ENCODE results near the gene GGT6.
A peak's percentile ranks its signal among the peaks of the same experiment; 100 is the strongest.

Gene GGT6

DNA sequence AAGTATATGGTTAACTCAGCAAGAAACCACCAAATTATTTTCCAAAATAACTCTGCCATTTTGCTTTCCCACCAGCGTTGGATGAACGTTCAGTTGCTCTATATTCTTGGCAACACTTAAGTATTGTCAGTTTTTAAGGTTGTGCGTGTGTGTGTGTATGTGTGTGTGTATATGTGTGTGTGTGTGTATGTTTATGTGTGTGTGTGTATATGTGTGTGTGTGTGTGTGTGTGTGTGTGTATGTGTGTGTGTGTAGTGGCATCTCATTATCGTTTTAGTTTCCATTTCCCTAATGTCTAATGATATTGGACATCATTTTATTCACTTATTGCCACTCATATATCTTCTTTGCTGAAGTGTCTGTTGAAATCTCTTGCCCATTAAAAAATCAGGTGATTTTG, 12.7 kb upstream of the GGT6 start:
- no peak for DNase-seq

DNA sequence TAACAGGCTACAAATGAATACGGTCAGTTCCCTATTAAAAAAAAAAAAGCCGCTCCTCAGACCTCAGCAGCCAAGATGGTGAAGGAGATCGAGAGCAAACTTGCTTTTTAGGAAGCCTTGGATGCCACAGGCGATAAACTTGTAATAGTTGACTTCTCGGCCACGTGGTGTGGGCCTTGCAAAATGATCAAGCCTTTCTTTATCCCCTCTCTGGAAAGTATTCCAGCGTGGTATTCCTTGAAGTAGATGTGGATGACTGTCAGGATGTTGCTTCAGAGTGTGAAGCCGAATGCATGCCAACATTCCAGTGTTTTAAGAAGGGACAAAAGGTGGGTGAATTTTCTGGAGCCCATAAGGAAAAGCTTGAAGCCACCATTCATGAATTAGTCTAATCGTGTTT, 11.8 kb upstream of the GGT6 start:
- DNase-seq = no peak

DNA sequence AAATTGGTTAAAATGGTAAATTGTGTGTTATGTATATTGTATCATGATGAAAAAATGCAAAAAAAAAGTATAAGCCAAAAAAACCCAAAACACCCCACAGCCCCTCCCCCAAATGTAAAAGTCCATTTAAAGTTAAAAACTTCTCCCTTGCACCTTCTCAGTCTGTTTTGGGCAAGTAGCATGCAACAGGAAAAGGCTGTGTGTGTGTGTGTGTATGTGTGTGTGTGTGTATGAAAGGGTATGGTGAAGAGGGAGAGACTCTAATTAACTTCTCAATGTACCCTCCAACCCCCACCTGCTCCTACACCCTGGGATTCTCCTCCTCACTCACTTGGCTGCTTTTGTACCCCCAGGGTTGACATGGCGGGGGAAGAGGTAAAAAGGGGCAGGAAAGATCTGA, 9.2 kb upstream of the GGT6 start:
- no peak for DNase-seq

- DNase-seq = no peak
Measured at GRCh38 chr17:4566785-4567184, 6.4 kb upstream of the GGT6 start.

- DNase-seq = peak; percentile 53
Measured at GRCh38 chr17:4565209-4566141, 5.1 kb upstream of the GGT6 start.

- DNase-seq = no peak
Measured at GRCh38 chr17:4562015-4562969, 1.9 kb upstream of the GGT6 start.

DNA sequence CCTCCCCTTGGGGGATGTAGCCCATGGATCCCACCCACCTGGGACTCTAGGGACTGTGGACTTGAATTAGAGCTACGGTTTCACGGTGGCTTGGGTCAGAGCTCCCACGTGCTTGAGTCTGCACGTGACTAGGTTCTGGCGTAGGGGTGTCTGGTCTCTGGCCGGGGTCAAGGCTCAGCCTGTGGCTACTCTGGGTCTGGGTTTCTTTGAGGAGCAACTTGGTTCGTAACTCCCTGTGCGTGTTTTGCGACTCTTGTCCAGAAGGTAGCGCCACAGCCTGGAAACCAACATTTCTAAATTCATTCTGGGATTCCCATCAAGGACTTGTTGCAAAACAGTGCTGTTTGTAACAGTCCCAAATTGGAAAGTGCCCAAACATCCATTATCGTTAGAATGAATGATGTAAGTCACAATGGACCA, 470 bp upstream of the GGT6 start:
- no peak for DNase-seq

GRCh38 chr17:4559966-4560365, 411 bp downstream of the GGT6 start:
- no peak for DNase-seq

GRCh38 chr17:4559139-4559791, 1.1 kb downstream of the GGT6 start:
- no peak for DNase-seq

DNA sequence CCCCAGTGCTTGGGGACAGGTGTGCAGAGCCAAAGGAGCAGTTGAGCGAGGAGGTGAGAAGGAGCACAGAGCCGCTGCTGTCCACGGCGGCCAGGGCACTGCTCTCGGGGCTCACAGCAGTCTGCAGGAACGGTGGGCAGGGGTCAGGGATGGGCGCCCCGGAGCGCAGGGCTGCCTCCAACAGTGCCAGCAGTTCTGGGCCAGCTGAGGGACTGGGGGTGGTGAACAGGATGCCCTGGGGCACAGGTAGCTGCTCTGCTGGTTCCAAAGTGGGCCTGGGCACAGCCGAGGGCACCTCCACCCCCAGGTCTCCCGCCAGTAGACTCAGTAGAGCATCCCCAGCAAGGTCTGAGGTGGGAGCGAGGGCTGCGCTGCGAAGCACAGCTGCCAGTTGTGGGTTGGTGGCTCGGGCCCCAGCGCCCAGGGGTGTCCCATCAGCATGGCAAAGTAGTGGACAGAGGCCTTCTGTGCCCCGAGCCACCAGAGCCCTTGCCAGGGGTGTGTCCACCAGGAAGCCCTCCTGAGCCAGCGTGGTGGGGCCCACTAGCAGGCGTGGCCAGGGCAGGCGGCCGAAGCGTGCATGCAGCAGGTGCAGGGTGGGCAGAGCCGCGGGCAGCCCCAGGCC, 1.9 kb downstream of the GGT6 start:
- no peak for DNase-seq

- DNase-seq = no peak
Measured at GRCh38 chr17:4557626-4558346, 2.6 kb downstream of the GGT6 start.

GRCh38 chr17:4556996-4557395, 3.4 kb downstream of the GGT6 start:
- no peak for DNase-seq

DNA sequence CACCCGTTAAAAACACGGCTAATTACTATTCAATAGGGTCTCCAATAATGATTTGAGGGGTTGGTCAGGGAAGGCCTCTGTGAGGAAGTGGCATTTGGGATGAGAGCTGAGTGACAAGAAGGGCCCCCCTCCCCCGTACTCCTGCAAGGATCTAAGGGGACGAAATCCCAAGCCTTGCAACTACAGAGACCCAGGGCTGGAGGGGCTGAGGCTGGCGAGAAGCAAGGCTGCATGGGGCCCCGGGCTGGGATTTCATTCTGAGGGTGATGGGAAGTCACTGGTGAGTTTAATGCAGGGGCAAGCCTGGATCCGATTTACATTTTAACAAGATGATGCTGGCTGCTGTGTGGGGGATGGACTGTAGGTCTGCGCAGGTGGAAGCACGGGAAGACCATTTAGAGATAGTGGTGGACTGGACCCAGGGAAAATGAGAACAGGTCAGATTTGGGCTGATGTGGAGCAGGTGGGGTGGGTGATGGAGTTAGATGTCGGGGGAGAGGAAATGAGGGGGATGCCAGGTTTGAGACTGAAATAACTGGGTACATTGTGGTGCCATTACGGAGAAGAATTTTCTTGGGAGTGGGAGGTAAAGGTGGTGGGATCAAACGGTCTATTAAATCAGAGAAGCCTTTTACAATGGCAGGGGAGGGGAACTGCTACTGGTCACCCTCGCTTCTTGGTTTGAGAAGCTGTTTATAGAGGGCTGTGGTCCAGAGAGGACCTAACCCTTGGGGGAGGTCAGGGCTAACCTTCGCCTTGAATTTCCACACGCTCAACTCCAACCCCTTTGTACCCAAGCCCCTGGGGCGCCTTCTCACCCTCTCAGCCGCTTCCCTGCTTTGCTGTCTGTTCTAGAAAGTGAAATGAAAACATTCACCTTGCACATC, 4.3 kb downstream of the GGT6 start:
- no peak for DNase-seq

- peak; percentile 95 for DNase-seq
Measured at GRCh38 chr17:4554997-4555799, 5.2 kb downstream of the GGT6 start, which contains the start of gene MYBBP1A. Gene MYBBP1A (minus strand): TSS chr17:4555384. CDS start chr17:4555324, 60 bp downstream.

DNA sequence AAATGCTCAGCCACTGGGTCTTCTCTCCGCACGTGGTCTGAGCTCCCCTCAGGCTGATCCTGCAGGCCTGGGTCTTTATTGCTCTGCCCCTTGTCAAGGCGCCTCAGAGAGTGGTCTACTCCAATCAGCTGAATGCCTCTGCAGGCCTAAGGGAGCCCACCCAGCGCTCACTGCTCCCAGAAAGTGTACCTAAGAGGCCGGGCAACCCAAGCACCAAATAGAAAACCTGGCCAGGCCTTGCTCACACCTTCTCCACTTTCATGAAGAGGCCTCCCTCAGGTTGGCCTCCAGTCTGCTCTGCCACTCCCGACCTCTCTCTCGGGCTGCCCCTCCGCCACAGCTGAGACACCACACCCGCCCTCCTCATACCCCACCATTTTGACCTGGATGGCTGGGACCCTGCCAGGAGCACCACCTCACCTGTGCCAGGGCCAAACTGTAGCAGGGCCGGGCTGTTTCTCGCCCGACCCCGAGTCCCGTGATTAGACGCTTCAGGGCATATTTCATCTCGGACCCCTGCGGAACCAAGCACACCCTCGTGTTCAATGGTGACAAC, 5.9 kb downstream of the GGT6 start:
- DNase-seq = no peak

DNA sequence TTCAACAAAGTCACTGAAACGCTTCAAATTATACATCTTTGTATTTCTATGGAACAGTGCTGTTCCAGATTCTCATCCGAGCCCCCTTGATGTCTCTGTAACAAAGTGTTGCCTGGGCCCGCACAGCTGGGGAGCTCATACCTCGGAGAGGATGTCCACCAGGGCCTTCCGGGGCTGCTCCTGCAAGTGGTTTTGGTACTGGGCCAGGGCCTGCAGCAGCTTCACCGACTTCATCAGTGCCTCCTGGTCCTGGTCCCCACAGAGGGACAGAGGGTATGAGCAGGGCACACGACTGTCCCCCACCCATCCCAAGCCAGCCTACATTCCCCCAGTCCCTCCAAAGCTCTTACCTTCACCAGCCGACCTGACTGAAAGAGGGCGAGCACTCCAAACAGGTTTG, 6.7 kb downstream of the GGT6 start:
- no peak for DNase-seq

GRCh38 chr17:4551796-4552525, 8.4 kb downstream of the GGT6 start:
- DNase-seq = no peak

DNA sequence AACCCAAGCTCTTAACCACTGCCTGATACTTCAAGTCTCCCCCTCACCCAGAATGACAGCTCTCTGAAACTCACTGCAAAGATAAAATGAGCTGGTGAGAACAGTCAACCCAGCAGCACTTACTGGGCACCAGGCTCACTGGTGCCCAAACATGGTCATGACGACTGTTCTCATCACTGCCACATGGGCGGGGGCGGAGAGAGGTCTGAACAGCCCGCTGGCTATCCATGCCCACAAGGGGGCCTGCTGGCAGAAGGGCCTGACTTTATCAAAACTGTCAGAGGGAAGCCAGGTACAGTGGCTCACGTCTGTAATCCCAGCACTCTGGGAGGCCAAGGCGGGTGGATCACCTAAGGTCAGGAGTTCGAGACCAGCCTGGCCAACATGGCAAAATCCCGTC, 9.2 kb downstream of the GGT6 start:
- no peak for DNase-seq

GRCh38 chr17:4550534-4551039, 9.8 kb downstream of the GGT6 start:
- DNase-seq = no peak
